Esophagus muscularis mucosa (tissue), 3 donors: ENCODE measurements around the gene ZNF331.

Experiments
- POLR2A ChIP-seq: fragments of 450-650 bp; IDR thresholded peaks from one replicate; pipeline ENCODE4 v1.6.1; 2017; ENCODE audit warnings: antibody characterized with exemption, moderate library complexity, mild to moderate bottlenecking, low read depth
- TF ChIP-seq, protein P1 (sequence below), 3 experiments: fragments of 200-600 bp in 2 of 3; fragments of 450-650 bp in 1 of 3; sonication (generic) in 2 of 3; IDR thresholded peaks; one replicate each; pipeline ENCODE4 v1.5.1; 2017 to 2019; ENCODE audit warnings: antibody characterized with exemption in 3 of 3, mild to moderate bottlenecking in 2 of 3, moderate library complexity in 1 of 3

DNA sequence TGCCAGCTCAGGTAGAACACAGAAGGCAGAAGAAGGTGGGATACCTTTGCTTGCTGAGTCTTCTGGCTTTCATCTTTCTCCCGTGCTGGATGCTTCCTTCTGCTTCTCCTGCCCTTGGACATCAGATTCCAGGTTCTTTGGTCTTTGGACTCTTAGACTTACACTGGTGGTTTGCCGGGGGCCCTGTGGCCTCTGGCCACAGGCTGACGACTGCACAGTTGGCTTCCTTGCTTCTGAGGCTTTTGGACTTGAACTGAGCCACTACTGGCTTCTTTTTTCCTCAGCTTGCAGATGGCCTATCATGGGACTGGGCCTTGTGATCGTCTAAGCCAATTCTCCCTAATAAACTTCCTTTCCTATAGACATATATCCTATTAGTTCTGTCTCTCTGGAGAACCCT lies 19.8 kb upstream of the ZNF331 start:
- TF ChIP-seq, protein P1, sequence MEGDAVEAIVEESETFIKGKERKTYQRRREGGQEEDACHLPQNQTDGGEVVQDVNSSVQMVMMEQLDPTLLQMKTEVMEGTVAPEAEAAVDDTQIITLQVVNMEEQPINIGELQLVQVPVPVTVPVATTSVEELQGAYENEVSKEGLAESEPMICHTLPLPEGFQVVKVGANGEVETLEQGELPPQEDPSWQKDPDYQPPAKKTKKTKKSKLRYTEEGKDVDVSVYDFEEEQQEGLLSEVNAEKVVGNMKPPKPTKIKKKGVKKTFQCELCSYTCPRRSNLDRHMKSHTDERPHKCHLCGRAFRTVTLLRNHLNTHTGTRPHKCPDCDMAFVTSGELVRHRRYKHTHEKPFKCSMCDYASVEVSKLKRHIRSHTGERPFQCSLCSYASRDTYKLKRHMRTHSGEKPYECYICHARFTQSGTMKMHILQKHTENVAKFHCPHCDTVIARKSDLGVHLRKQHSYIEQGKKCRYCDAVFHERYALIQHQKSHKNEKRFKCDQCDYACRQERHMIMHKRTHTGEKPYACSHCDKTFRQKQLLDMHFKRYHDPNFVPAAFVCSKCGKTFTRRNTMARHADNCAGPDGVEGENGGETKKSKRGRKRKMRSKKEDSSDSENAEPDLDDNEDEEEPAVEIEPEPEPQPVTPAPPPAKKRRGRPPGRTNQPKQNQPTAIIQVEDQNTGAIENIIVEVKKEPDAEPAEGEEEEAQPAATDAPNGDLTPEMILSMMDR (IDR thresholded peaks at IDR 0.05): no peak
- no peak for TF ChIP-seq POLR2A
